ENCODE data around the gene PEX5L.

- TF ChIP-seq POLR2A (IDR thresholded peaks at IDR 0.05; ENCODE audit: low read length) (no peak), GATA1 (IDR thresholded peaks at IDR 0.05; ENCODE audit: low read depth, low read length) (no peak)
Observed at GRCh38 chr3:179981646-179982045, 55.1 kb downstream of the PEX5L start.
